Measurements from ENCODE around the gene THUMPD1.

DNA sequence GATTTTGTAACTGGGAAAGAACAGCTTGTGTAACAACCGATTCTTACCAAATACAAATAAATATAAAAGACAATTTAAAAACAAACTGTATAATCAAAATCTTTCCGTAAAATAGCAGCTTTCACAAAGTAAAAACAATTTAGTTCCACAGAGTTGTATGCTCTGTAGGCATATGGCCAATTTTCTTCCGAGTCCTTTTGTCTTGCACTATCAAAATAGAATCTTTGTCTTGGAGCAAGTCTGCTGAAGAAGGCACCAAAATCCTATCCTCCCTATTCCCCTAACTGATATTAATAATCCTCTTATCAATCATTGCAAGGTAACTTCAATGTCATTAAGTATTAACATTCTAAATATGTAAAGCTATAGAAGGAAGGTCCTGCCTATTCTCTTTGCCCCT is 7.6 kb downstream of the THUMPD1 start:
- TF ChIP-seq, protein P1, sequence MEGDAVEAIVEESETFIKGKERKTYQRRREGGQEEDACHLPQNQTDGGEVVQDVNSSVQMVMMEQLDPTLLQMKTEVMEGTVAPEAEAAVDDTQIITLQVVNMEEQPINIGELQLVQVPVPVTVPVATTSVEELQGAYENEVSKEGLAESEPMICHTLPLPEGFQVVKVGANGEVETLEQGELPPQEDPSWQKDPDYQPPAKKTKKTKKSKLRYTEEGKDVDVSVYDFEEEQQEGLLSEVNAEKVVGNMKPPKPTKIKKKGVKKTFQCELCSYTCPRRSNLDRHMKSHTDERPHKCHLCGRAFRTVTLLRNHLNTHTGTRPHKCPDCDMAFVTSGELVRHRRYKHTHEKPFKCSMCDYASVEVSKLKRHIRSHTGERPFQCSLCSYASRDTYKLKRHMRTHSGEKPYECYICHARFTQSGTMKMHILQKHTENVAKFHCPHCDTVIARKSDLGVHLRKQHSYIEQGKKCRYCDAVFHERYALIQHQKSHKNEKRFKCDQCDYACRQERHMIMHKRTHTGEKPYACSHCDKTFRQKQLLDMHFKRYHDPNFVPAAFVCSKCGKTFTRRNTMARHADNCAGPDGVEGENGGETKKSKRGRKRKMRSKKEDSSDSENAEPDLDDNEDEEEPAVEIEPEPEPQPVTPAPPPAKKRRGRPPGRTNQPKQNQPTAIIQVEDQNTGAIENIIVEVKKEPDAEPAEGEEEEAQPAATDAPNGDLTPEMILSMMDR (IDR thresholded peaks at IDR 0.05) = no peak
- no peak for TF ChIP-seq POLR2A (IDR thresholded peaks at IDR 0.05)

All from heart left ventricle (tissue), 13 donors.